Trophoblast cell (in vitro differentiated cells and primary cell): ENCODE results near the gene CD7.

Source experiments
- DNase-seq, 2 donors: peaks; one replicate each; pipeline ENCODE4 v3.0.0-alpha.2; 2016
- H2AFZ ChIP-seq: 2 replicates; pipeline ENCODE4 v1.6.1; 2013; ENCODE audit warnings: low read length, moderate library complexity, mild to moderate bottlenecking; ENCODE audit not compliant: insufficient read depth, poor library complexity
- H2AK5ac ChIP-seq: 2 replicates; pipeline ENCODE4 v1.6.1; 2013; ENCODE audit warnings: mild to moderate bottlenecking, low read length
- H2BK120ac ChIP-seq: 2 replicates; pipeline ENCODE4 v1.6.1; 2013; ENCODE audit warnings: low read length, mild to moderate bottlenecking, moderate library complexity; ENCODE audit not compliant: insufficient read depth, poor library complexity
- H2BK12ac ChIP-seq: 2 replicates; pipeline ENCODE4 v1.6.1; 2013; ENCODE audit warnings: mild to moderate bottlenecking, low read length, moderate library complexity
- H2BK5ac ChIP-seq: 2 replicates; pipeline ENCODE4 v1.6.1; 2013; ENCODE audit warnings: low read length, low read depth, moderate library complexity, mild to moderate bottlenecking; ENCODE audit not compliant: poor library complexity
- H3K14ac ChIP-seq: 2 replicates; pipeline ENCODE4 v1.6.1; 2013; ENCODE audit warnings: mild to moderate bottlenecking, low read length
- H3K18ac ChIP-seq: 2 replicates; pipeline ENCODE4 v1.6.1; 2013; ENCODE audit warnings: mild to moderate bottlenecking, low read length
- H3K23ac ChIP-seq: 2 replicates; pipeline ENCODE4 v1.6.1; 2013; ENCODE audit warnings: low read length
- H3K27ac ChIP-seq: 2 replicates; pipeline ENCODE4 v1.5.1; 2013; ENCODE audit warnings: low read depth, mild to moderate bottlenecking, inconsistent platforms, low read length, moderate library complexity
- H3K27me3 ChIP-seq: 2 replicates; pipeline ENCODE4 v1.6.1; 2013; ENCODE audit warnings: inconsistent platforms, mild to moderate bottlenecking, low read length, moderate library complexity; ENCODE audit not compliant: insufficient read depth
- H3K36me3 ChIP-seq, 2 experiments: 1 replicate in 1 of 2; 2 replicates in 1 of 2; pipeline ENCODE4 v1.6.1; 2013; ENCODE audit warnings: low read length in 2 of 2, mild to moderate bottlenecking in 2 of 2, moderate library complexity in 1 of 2; ENCODE audit not compliant: insufficient read depth in 2 of 2, control insufficient read depth in 1 of 2
- H3K4ac ChIP-seq: 2 replicates; pipeline ENCODE4 v1.6.1; 2013; ENCODE audit warnings: low read depth, mild to moderate bottlenecking, low read length, moderate library complexity
- H3K4me1 ChIP-seq, 2 experiments: 1 replicate in 1 of 2; 2 replicates in 1 of 2; pipeline ENCODE4 v1.6.1; 2013; ENCODE audit warnings: low read length in 2 of 2, mild to moderate bottlenecking in 2 of 2, moderate library complexity in 1 of 2; ENCODE audit not compliant: insufficient read depth in 2 of 2, control insufficient read depth in 1 of 2
- H3K4me2 ChIP-seq: 2 replicates; pipeline ENCODE4 v1.6.1; 2013; ENCODE audit warnings: inconsistent platforms, mild to moderate bottlenecking, low read length, moderate library complexity
- H3K4me3 ChIP-seq: 2 replicates; pipeline ENCODE4 v1.5.1; 2013; ENCODE audit warnings: mild to moderate bottlenecking, low read depth, low read length, inconsistent platforms
- H3K79me1 ChIP-seq: one replicate; pipeline ENCODE4 v1.6.1; 2013; ENCODE audit warnings: low read length
- H3K79me2 ChIP-seq: 2 replicates; pipeline ENCODE4 v1.6.1; 2013; ENCODE audit warnings: low read length, mild to moderate bottlenecking; ENCODE audit not compliant: control insufficient read depth, insufficient read depth, poor library complexity
- H3K9ac ChIP-seq: 2 replicates; pipeline ENCODE4 v1.6.1; 2013; ENCODE audit warnings: mild to moderate bottlenecking, low read length
- H3K9me3 ChIP-seq: 2 replicates; pipeline ENCODE4 v1.6.1; 2013; ENCODE audit warnings: low read depth, mild to moderate bottlenecking, control low read depth, inconsistent platforms, low read length; ENCODE audit not compliant: insufficient read depth
- H4K12ac ChIP-seq: 2 replicates; pipeline ENCODE4 v1.6.1; 2013; ENCODE audit warnings: low read depth, mild to moderate bottlenecking, low read length, moderate library complexity
- H4K8ac ChIP-seq: 2 replicates; pipeline ENCODE4 v1.6.1; 2013; ENCODE audit warnings: low read depth, mild to moderate bottlenecking, low read length, moderate library complexity
- H4K91ac ChIP-seq: one replicate; pipeline ENCODE4 v1.6.1; 2013; ENCODE audit warnings: low read depth, mild to moderate bottlenecking, low read length, moderate library complexity
- WGBS: extraction: QIAGEN DNeasy Blood & Tissue Kit; methylation state at CpG from one replicate; pipeline ENCODE4 v1.1.7; 2013; ENCODE audit warnings: missing lambda C conversion rate; ENCODE audit not compliant: insufficient read length, insufficient coverage; ENCODE audit errors: extremely low coverage; 5-methylcytosine and 5-hydroxymethylcytosine counted together

The CD7 gene

DNA sequence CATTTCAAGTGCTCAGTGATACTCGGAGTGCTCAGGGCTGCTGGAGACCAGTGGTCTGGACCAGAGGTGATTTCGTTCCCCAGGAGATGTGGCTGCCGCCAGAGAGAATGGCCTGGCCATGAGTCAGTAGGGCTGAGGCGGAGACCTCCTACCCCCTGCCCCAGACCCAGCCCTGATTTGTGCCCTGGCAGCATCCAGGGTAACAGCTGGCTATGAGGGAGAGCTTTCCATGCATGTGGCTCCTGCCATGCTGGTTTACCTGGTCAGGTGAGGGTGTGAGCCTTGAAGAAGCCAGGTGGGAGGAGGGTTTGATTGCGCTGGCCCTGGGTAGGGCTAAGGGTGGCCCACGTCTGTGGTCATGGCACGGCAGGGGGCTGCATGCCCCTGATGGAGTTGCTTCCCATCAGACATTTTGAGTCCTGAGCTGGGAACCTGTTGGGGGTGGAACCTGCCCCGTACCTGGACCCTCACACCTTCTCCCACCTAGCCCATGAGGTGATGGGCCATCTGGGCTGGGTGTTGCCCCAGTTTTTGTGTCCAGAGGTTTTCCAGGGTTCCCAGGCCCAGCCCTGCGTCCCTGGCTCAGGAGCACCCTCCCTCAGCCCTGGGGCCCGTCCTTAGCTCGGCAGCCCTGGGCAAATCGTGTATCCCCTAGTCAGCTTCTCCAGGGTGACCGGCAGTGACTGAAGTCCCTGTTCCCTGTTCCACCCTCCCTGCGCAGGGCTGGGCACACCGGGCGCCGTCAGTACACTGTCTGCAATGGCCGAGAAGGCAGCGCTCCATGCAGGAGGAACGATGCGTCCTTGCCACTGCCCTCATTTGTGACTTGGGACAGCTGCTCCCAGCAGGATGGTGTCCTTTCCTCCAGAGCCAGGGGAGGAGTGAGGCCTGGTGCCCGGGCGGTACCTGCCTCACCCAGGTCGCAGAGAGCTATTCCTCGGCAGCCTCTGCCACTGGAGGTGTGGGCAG, 34.9 kb downstream of the CD7 start:
- no peak overlapping the region for H3K4me3 ChIP-seq
- no peaks in the 10 kb centered on the region for H3K27me3 ChIP-seq
- H2BK5ac ChIP-seq: no peak overlapping the region
- no peak overlapping the region for H2BK120ac ChIP-seq
- WGBS: no CpG with 5 or more reads among the region's 25 CpGs
- H2AFZ ChIP-seq: no peak overlapping the region
- H3K79me1 ChIP-seq: no peaks in the 10 kb centered on the region
- H3K14ac ChIP-seq: no peak overlapping the region
- no peak overlapping the region for H3K4ac ChIP-seq
- no peak overlapping the region for H3K9ac ChIP-seq
- no peaks in the 10 kb centered on the region for H3K79me2 ChIP-seq
- no peaks in the 10 kb centered on the region for H3K36me3 ChIP-seq
- no peaks in the 10 kb centered on the region for H3K4me1 ChIP-seq
- peaks cover 7% of the 10 kb centered on the region for H3K9me3 ChIP-seq
- no peak overlapping the region for H2AK5ac ChIP-seq
- H2BK12ac ChIP-seq: no peak overlapping the region
- no peak overlapping the region for H3K18ac ChIP-seq
- H4K12ac ChIP-seq: no peak overlapping the region
- H3K23ac ChIP-seq: no peak overlapping the region
- no peak overlapping the region for H4K8ac ChIP-seq
- H3K27ac ChIP-seq: no peak overlapping the region
- H4K91ac ChIP-seq: no peak overlapping the region
- DNase-seq: no peak
- no peak overlapping the region for H3K4me2 ChIP-seq

DNA sequence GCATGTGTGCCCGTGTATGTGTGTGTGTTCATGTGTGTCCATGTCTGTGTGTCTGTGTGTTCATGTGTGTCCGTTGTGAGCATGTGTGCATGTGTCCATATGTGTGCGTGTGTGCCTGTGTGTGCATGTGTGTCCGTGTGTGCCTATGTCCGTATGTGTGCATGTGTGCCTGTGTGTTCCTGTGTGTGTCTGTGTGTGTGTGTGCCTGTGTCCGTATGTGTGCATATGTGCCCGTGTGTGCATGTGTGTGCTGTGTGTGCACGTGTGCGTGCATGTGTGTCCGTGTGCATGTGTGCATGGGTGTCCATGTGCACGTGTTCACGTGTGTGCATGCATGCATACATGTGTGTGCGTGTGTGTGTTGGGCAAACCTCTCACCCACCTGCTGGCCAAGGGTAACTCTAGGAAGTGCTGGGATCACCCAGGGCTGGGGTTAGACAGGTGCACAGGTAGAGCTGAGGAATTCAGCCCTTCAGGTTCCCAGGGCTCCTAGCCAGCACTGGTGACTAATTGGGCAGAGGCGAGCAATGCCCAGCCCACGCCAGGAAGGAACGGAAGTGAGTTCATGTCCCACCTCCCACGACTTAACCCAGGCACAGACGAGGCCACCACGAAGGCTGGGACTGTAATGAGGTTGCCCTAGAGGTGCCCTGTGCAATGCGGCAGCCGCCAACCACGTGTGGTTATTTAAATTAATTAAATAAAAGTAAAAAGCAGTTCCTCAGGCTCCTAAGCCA, 35.7 kb downstream of the CD7 start:
- H3K27ac ChIP-seq: no peak overlapping the region
- no peak overlapping the region for H2BK12ac ChIP-seq
- no peak overlapping the region for H3K18ac ChIP-seq
- H3K4me2 ChIP-seq: no peak overlapping the region
- H3K4ac ChIP-seq: no peak overlapping the region
- no peak overlapping the region for H3K9ac ChIP-seq
- H4K91ac ChIP-seq: no peak overlapping the region
- no peaks in the 10 kb centered on the region for H3K4me1 ChIP-seq
- H2BK5ac ChIP-seq: no peak overlapping the region
- no peaks in the 10 kb centered on the region for H3K36me3 ChIP-seq
- H2BK120ac ChIP-seq: no peak overlapping the region
- no peaks in the 10 kb centered on the region for H3K27me3 ChIP-seq
- H3K79me2 ChIP-seq: no peaks in the 10 kb centered on the region
- H3K79me1 ChIP-seq: no peaks in the 10 kb centered on the region
- peaks cover 7% of the 10 kb centered on the region for H3K9me3 ChIP-seq
- H4K12ac ChIP-seq: no peak overlapping the region
- DNase-seq: no peak
- H3K4me3 ChIP-seq: peak overlapping the region; percentile 51
- no CpG with 5 or more reads among the region's 22 CpGs for WGBS
- no peak overlapping the region for H3K14ac ChIP-seq
- H3K23ac ChIP-seq: peak overlapping the region; percentile 43
- H4K8ac ChIP-seq: no peak overlapping the region
- no peak overlapping the region for H2AK5ac ChIP-seq
- H2AFZ ChIP-seq: no peak overlapping the region

DNA sequence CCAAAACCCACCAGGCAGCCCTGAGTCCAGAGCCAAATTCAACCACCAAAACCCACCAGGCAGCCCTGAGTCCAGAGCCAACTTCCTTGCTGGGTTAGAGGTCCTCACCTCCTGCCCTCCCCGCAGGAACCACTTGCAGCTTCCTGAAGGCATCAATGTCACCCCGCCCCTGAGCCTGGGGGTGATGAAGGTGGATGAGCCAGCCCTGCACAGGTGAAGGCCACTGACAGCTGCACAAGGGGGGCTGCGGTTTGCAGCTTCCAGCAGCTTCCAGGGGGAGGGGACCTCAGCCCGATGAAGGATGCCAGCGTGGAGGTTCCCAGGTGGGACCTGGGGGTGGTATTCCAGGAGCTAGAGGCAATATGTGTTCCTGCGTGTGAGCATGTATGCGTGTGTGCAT, 36.3 kb downstream of the CD7 start:
- H4K12ac ChIP-seq: no peak overlapping the region
- no peak overlapping the region for H3K14ac ChIP-seq
- no peak overlapping the region for H2AFZ ChIP-seq
- H4K8ac ChIP-seq: no peak overlapping the region
- peaks cover 7% of the 10 kb centered on the region for H3K9me3 ChIP-seq
- no peaks in the 10 kb centered on the region for H3K79me1 ChIP-seq
- no peak overlapping the region for H2BK5ac ChIP-seq
- no peaks in the 10 kb centered on the region for H3K36me3 ChIP-seq
- H3K9ac ChIP-seq: no peak overlapping the region
- DNase-seq: no peak
- H2BK12ac ChIP-seq: no peak overlapping the region
- H3K23ac ChIP-seq: peak overlapping the region; percentile 43
- no peaks in the 10 kb centered on the region for H3K27me3 ChIP-seq
- no peak overlapping the region for H3K4me2 ChIP-seq
- no peak overlapping the region for H2AK5ac ChIP-seq
- H3K18ac ChIP-seq: no peak overlapping the region
- H3K4me3 ChIP-seq: peak overlapping the region; percentile 51
- WGBS: no CpG with 5 or more reads among the region's 7 CpGs
- no peaks in the 10 kb centered on the region for H3K79me2 ChIP-seq
- H2BK120ac ChIP-seq: no peak overlapping the region
- no peak overlapping the region for H3K27ac ChIP-seq
- H3K4me1 ChIP-seq: no peaks in the 10 kb centered on the region
- H3K4ac ChIP-seq: no peak overlapping the region
- H4K91ac ChIP-seq: no peak overlapping the region

DNA sequence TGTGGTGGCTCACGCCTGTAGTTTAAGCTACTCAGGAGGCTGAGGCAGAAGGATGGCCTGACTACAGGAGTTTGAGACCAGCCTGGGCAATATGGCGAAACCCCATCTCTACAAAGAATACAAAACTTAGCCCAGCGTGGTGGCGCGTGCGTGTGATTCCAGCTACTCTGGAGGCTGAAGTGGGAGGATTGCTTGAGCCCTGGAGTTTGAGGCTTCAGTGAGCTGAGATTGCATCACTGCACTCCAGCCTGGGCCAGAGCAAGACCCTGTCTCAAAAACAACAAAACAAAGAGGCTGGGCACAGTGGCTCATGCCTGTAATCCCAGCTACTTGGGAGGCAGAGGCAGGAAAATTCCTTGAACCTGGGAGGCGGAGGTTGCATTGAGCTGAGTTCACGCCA, 36.9 kb downstream of the CD7 start:
- no CpG with 5 or more reads among the region's 8 CpGs for WGBS
- no peak overlapping the region for H3K18ac ChIP-seq
- no peak overlapping the region for H3K23ac ChIP-seq
- DNase-seq: no peak
- no peaks in the 10 kb centered on the region for H3K79me1 ChIP-seq
- H4K91ac ChIP-seq: no peak overlapping the region
- H4K8ac ChIP-seq: no peak overlapping the region
- H2BK120ac ChIP-seq: no peak overlapping the region
- no peak overlapping the region for H2BK5ac ChIP-seq
- peaks cover 7% of the 10 kb centered on the region for H3K9me3 ChIP-seq
- H3K4me1 ChIP-seq: no peaks in the 10 kb centered on the region
- no peak overlapping the region for H3K9ac ChIP-seq
- H3K36me3 ChIP-seq: no peaks in the 10 kb centered on the region
- no peak overlapping the region for H2AFZ ChIP-seq
- H2AK5ac ChIP-seq: no peak overlapping the region
- H3K27me3 ChIP-seq: no peaks in the 10 kb centered on the region
- H3K4me2 ChIP-seq: no peak overlapping the region
- no peak overlapping the region for H4K12ac ChIP-seq
- H3K27ac ChIP-seq: no peak overlapping the region
- no peak overlapping the region for H3K14ac ChIP-seq
- H3K4ac ChIP-seq: no peak overlapping the region
- no peaks in the 10 kb centered on the region for H3K79me2 ChIP-seq
- H2BK12ac ChIP-seq: no peak overlapping the region
- no peak overlapping the region for H3K4me3 ChIP-seq
